ENCODE data around the gene AARSD1.
"Not testable (repeated sequence)": the region's sequence is repeated elsewhere in the genome, so short reads cannot be mapped to it uniquely, and the experiment has no call there.

The AARSD1 gene

GRCh38 chr17:42989726-42990652 lies 25.7 kb upstream of the AARSD1 start:
- Mint-ChIP-seq H3K4me1 (peaks cover 25% of the 10 kb centered on the region), H3K27ac (peak overlapping the region; percentile 53), H3K9me3 (no peaks in the 10 kb centered on the region), H3K4me3 (no peak overlapping the region), H3K27me3 (no peaks in the 10 kb centered on the region), H3K36me3 (peaks cover 54% of the 10 kb centered on the region)
- no peak for ATAC-seq

GRCh38 chr17:42989141-42989540 lies 24.9 kb upstream of the AARSD1 start:
- no peak for ATAC-seq
- Mint-ChIP-seq H3K36me3 (peaks cover 53% of the 10 kb centered on the region), H3K9me3 (no peaks in the 10 kb centered on the region), H3K4me3 (no peak overlapping the region), H3K27me3 (no peaks in the 10 kb centered on the region), H3K27ac (no peak overlapping the region), H3K4me1 (peaks cover 26% of the 10 kb centered on the region)

GRCh38 chr17:42985225-42985624 lies 21.0 kb upstream of the AARSD1 start:
- H3K27me3 Mint-ChIP-seq: no peaks in the 10 kb centered on the region
- peaks cover 41% of the 10 kb centered on the region for H3K36me3 Mint-ChIP-seq
- peak overlapping the region; percentile 67 for H3K4me3 Mint-ChIP-seq
- peaks cover 58% of the 10 kb centered on the region for H3K4me1 Mint-ChIP-seq
- H3K9me3 Mint-ChIP-seq: no peaks in the 10 kb centered on the region
- peak overlapping the region; percentile 89 for H3K27ac Mint-ChIP-seq
- ATAC-seq: peak; percentile 89

GRCh38 chr17:42982266-42982665 lies 18.0 kb upstream of the AARSD1 start:
- Mint-ChIP-seq H3K27me3 (no peaks in the 10 kb centered on the region), H3K4me3 (peak overlapping the region; percentile 90), H3K27ac (peak overlapping the region; percentile 98), H3K36me3 (peaks cover 17% of the 10 kb centered on the region), H3K9me3 (no peaks in the 10 kb centered on the region), H3K4me1 (peaks cover 66% of the 10 kb centered on the region)
- ATAC-seq: no peak

GRCh38 chr17:42980766-42981397 lies 16.6 kb upstream of the AARSD1 start:
- Mint-ChIP-seq H3K36me3 (peaks cover 17% of the 10 kb centered on the region), H3K27me3 (no peaks in the 10 kb centered on the region), H3K27ac (peak overlapping the region; percentile 98), H3K4me1 (peaks cover 63% of the 10 kb centered on the region), H3K9me3 (no peaks in the 10 kb centered on the region), H3K4me3 (peak overlapping the region; percentile 90)
- ATAC-seq: peak; percentile 79

- Mint-ChIP-seq H3K27me3 (no peaks in the 10 kb centered on the region), H3K36me3 (peaks cover 17% of the 10 kb centered on the region), H3K27ac (peak within 1 kb of the TSS; percentile 98), H3K9me3 (no peaks in the 10 kb centered on the region), H3K4me3 (peak within 1 kb of the TSS; percentile 98), H3K4me1 (peaks cover 58% of the 10 kb centered on the region)
- peak; percentile 90 for ATAC-seq
Observed at GRCh38 chr17:42980274-42980765, 16.1 kb upstream of the AARSD1 start, which contains the start of gene RUNDC1. Gene RUNDC1 (plus strand): TSS chr17:42980565. CDS start chr17:42980577, 12 bp downstream.

- Mint-ChIP-seq H3K4me3 (peak within 1 kb of the TSS; percentile 98), H3K27me3 (no peaks in the 10 kb centered on the region), H3K27ac (peak within 1 kb of the TSS; percentile 98), H3K4me1 (peaks cover 51% of the 10 kb centered on the region), H3K9me3 (no peaks in the 10 kb centered on the region), H3K36me3 (peaks cover 17% of the 10 kb centered on the region)
- ATAC-seq: peak; percentile 44
Observed at GRCh38 chr17:42979511-42980273, 15.4 kb upstream of the AARSD1 start, which contains the start of gene PTGES3L. Gene PTGES3L (minus strand): TSS chr17:42980080. CDS start chr17:42980053, 27 bp downstream.

- not testable (repeated sequence) for H3K36me3 Mint-ChIP-seq, H3K27ac Mint-ChIP-seq, H3K27me3 Mint-ChIP-seq, ATAC-seq, H3K9me3 Mint-ChIP-seq, H3K4me3 Mint-ChIP-seq
- H3K4me1 Mint-ChIP-seq: peaks cover 16% of the 10 kb centered on the region
Observed at GRCh38 chr17:42975701-42976100, 11.4 kb upstream of the AARSD1 start.

GRCh38 chr17:42975265-42975664 lies 11.0 kb upstream of the AARSD1 start:
- ATAC-seq: no peak
- peaks cover 2% of the 10 kb centered on the region for H3K36me3 Mint-ChIP-seq
- no peak overlapping the region for H3K4me3 Mint-ChIP-seq
- H3K27ac Mint-ChIP-seq: no peak overlapping the region
- no peaks in the 10 kb centered on the region for H3K27me3 Mint-ChIP-seq
- H3K9me3 Mint-ChIP-seq: no peaks in the 10 kb centered on the region
- H3K4me1 Mint-ChIP-seq: peaks cover 11% of the 10 kb centered on the region

- not testable (repeated sequence) for ATAC-seq, H3K27ac Mint-ChIP-seq, H3K9me3 Mint-ChIP-seq, H3K27me3 Mint-ChIP-seq, H3K4me3 Mint-ChIP-seq, H3K36me3 Mint-ChIP-seq, H3K4me1 Mint-ChIP-seq
Observed at GRCh38 chr17:42973323-42973722, 9.1 kb upstream of the AARSD1 start.

- no peak overlapping the region for H3K27ac Mint-ChIP-seq
- H3K9me3 Mint-ChIP-seq: no peaks in the 10 kb centered on the region
- no peak for ATAC-seq
- H3K4me1 Mint-ChIP-seq: no peaks in the 10 kb centered on the region
- no peak overlapping the region for H3K4me3 Mint-ChIP-seq
- H3K36me3 Mint-ChIP-seq: no peaks in the 10 kb centered on the region
- H3K27me3 Mint-ChIP-seq: no peaks in the 10 kb centered on the region
Observed at GRCh38 chr17:42971589-42971988, 7.3 kb upstream of the AARSD1 start.

GRCh38 chr17:42969001-42969581 lies 4.8 kb upstream of the AARSD1 start:
- H3K27ac Mint-ChIP-seq: no peak overlapping the region
- H3K4me1 Mint-ChIP-seq: peaks cover 6% of the 10 kb centered on the region
- no peaks in the 10 kb centered on the region for H3K9me3 Mint-ChIP-seq
- no peak for ATAC-seq
- no peaks in the 10 kb centered on the region for H3K36me3 Mint-ChIP-seq
- H3K4me3 Mint-ChIP-seq: no peak overlapping the region
- H3K27me3 Mint-ChIP-seq: no peaks in the 10 kb centered on the region

GRCh38 chr17:42967925-42968324 lies 3.7 kb upstream of the AARSD1 start:
- Mint-ChIP-seq H3K4me1 (peaks cover 16% of the 10 kb centered on the region), H3K36me3 (no peaks in the 10 kb centered on the region), H3K4me3 (no peak overlapping the region), H3K9me3 (no peaks in the 10 kb centered on the region), H3K27me3 (no peaks in the 10 kb centered on the region), H3K27ac (no peak overlapping the region)
- no peak for ATAC-seq

- H3K36me3 Mint-ChIP-seq: peaks cover 74% of the 10 kb centered on the region
- H3K27me3 Mint-ChIP-seq: no peaks in the 10 kb centered on the region
- no peak for ATAC-seq
- H3K27ac Mint-ChIP-seq: no peak overlapping the region
- H3K4me1 Mint-ChIP-seq: no peaks in the 10 kb centered on the region
- H3K9me3 Mint-ChIP-seq: no peaks in the 10 kb centered on the region
- H3K4me3 Mint-ChIP-seq: no peak overlapping the region
Observed at GRCh38 chr17:42953669-42954068, 10.6 kb downstream of the AARSD1 start.

Measured in stimulated activated memory B cell treated with anti-CD40 and anti-IgM and Interleukin-4, amounts not matched to agents 10 μg/mL and 1 μg/mL and 100 μg/mL, for 72 hours (primary cell).